ENCODE measurements around the gene DNAJC27.

The DNAJC27 gene

DNA sequence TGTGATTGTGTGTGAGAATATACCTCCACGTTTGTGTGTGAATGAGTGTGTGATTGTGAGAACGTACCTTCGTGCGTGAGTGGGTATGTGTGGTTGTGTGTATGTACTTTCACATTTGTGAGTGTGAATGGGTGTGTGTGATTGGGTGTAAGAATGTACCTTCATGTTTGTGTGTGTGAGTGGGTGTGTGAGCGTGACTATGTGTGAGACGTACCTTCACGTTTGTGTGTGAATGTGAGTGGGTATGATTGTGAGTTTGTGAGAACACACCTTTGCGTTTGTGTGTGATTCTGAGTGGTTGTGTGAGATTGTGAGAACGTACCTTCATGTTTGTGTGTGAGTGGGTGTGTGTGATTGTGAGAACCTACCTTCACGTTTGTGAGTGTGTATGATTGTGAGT lies 45.9 kb downstream of the DNAJC27 start:
- DNase-seq (ENCODE audit: low read depth): no peak

DNA sequence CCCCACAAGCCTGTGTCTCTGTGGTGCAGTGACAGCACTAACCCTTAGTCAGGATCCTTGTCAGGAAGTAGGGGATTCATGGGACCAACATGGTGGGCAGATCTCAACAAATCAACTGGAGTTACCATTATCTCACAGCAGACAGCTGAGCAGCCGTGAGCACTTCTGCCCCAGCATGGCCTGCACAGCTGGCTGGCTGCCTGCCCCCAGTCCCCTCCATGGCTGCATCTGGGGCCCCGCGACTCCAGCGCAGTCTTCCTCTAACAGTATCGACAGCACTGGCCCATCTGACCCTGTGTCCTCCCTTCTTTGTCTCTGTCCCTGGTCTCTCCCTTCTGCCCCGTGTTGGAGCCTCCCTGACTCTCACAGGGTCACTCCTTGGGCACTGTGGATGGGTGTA lies 47.0 kb downstream of the DNAJC27 start:
- DNase-seq (ENCODE audit: low read depth): no peak

DNA sequence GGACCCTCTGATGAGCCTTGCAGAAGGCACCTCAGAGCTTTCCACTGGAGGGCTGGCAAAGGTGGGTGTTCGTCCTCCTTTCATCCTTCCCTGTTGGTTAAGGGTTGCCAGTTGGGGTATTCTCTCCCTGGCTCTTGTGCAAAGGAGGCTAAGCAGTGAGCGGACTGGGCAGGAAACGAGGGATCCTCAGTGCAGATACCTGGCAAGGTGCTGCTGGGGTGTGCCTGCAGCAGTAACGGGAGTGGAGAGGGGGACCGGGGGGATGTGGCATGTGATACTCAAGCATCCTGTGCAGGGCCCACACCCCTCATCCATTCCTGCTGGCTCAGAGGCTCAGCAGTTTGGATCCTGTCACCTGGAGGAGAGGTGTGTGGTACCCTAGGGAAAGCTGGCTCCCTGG lies 47.5 kb downstream of the DNAJC27 start:
- no peak for DNase-seq (ENCODE audit: low read depth)

DNA sequence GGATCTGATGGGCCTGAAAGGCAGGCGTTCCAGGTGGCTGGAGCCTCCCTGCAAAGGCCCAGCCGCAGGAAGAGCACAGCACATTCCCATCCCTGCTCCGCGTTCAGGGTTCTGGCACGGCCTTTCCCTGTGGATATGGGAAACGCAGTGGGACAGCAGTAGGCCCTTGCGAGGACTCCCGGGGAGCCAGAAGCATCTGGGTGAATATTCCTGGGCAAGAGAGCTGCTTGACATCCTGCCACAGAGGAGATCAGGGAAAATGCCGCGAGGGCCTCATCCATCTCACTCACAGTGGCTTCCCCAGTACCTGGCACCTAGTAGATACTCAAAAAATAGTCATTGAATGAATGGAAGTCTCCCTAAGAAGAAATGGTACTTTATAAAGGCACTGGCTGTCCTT lies 48.6 kb downstream of the DNAJC27 start:
- no peak for DNase-seq (ENCODE audit: low read depth)

DNA sequence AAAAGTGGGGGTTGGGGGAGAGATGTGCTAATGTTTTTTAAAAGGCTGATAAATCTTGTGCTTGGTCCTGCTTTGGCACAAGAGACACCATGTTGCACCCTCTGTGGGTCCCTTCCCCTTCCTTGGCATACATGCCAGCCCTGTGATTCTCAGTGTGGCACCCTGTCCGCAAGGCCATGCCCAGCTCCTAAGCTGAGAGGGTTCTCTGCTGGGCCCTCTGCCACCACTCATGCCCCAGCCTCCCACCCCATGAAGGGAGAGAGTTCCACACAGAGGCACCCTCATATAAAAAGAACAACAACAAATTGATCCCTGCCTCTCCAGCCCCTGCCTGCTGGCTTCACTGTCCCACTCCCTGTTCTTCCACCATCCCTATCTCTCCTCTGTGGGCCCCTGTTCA lies 49.2 kb downstream of the DNAJC27 start:
- no peak for DNase-seq (ENCODE audit: low read depth)

DNA sequence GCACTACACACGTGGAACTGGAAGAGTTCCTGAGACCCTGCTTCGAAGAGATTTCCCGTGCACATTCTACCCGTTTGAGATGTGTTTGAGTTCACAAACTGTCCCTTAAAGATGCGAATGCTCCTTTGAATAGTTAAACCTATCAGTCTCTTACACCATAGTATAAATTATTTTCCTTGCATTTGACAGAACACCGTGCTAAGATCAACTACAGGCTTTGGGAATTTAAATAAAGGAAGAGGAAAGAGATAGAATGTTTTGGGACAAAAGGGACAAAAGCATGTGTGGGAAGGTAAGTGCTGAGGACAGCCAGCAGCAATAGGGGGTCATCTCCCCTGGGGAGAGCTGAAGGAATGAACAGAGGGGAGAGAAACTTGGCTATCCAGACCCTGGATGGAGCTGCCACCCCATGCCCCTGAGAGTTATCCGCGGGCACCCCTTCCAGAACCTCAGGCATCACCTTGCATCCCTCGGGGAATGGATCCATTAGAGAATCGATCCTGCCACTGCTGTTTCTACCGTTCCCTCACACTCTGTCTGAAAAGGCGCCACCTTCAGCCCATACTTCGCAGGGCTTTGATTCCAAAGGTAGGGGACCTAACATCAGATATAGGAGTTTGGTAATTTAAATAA lies 50.8 kb downstream of the DNAJC27 start:
- no peak for DNase-seq (ENCODE audit: low read depth)

DNA sequence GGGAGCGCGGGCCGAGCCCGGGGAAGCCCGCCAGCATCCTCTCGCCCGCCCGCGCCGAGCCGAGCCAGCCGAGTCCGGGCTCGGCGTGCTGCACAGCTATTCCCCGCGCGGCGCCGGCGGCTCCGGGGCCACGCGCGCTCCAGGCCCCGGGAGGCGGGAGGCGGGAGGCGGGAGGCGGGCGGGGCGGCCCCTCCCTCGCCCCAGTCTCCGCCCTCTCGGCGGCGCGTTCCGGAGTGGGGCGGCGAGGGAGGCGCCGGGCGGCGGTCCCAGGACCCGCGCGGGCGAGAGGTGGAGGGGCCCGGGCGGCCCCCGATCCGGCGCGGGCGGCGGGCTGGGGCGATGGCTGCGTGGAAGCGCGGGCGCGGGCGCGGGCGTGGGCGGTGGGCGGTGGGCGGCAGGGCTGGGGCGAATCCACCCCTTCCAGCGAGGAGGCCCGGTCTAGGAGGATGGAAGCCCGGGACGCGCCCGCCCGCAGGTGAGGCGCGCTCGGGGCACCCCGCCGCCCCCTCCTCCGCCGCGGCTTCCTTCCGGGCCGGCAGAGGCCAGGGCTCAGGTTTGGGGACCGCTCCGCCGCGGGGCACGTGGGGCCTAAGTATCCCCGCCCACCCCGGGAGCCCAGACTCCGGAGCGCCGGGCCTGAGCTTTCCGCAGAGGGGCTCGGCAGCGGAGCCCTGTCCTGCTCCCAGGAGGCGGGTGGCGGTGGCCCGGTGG lies 51.5 kb downstream of the DNAJC27 start, which contains the start of gene ADCY3:
Gene ADCY3 (minus strand): TSS at position 140 of the 711 bp plus-strand sequence. CDS start 1,250 bp downstream, outside the sequence.
- DNase-seq (ENCODE audit: low read depth): peak; percentile 33

DNA sequence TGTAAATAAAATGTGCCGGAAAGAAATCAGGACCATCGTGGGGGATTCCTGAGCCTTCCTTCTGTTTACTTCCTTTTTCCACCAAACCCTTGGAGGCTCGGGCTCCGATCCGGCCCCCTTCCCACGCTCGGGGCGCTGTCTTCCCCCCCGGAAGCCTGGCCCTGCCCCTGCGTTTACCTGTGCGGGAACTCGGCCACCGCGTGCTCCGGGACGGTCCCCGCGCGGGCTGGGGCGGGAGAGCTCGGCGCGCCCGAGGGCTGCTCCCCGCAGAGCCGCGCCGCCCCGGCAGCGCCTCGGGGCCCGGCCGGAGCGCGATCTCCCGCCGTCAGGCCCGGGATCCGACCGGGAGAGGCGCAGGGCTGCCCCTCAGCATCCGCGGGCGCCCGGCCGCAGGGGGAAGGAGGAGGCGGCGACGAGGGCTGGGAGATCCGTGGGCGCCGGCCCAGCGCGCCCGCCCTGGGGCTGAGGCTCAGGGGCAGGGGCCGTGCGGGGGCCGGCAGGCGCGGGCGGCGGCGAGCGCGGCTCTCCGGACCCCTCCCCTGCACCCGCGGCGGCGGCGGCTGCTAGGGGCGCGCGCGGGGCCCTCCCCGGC lies 52.2 kb downstream of the DNAJC27 start:
- no peak for DNase-seq (ENCODE audit: low read depth)

DNA sequence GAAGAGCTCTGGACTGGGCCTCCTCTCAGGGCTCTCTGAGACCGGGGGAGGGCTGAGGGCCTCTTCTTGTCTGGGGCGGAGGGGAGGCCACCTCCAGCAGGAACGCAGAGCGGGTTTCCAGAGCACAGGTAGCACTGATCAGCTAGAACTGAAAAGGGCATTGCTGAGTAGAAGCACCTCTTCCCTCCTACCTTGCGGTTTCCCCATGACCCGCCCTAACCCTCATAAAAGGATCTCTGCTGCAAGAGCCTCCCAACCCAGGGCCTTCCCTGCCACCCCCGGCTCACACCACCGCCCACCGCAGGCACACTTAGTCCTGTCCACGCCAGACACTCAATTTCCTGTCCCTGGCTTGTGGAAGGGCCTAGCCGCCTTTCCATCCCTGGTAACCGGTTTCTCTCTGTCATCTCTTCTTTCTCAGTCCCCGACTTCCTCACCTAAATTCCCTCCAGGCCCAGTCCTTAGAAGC lies 52.7 kb downstream of the DNAJC27 start:
- peak; percentile 39 for DNase-seq (ENCODE audit: low read depth)

DNA sequence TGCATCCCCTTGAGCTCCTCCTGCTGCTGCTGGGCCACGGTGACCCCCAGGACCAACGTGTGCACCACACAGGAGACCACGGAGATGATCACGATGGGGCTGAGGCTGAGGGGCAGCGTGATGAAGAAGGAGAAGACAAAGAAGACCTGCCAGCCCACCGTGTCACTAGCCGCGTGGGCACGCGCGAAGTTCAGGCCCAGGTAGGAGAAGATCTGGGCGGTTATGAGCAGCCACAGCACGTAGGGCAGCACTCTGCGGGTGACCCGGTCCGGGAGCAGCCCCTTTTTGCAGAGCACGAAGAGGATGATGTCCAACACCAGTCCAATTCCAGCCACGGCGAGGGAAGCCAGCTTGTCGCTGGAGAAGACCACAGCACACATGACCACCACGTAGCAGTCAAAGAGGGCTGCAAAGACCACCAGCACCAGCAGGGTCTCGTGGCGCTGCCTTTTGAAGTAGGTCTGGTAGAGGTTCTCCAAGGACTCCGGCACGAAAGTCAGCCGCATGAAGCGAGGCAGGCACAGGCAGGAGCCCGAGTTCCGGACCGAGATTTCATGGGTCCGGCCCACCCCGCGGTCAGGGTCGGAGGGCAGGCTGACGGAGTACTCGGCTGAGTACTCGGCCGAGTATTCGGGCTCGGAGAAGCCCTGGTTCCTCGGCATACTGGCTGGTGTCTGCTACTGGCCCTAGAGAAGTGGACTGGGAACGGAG lies 53.3 kb downstream of the DNAJC27 start:
- DNase-seq (ENCODE audit: low read depth): no peak

DNA sequence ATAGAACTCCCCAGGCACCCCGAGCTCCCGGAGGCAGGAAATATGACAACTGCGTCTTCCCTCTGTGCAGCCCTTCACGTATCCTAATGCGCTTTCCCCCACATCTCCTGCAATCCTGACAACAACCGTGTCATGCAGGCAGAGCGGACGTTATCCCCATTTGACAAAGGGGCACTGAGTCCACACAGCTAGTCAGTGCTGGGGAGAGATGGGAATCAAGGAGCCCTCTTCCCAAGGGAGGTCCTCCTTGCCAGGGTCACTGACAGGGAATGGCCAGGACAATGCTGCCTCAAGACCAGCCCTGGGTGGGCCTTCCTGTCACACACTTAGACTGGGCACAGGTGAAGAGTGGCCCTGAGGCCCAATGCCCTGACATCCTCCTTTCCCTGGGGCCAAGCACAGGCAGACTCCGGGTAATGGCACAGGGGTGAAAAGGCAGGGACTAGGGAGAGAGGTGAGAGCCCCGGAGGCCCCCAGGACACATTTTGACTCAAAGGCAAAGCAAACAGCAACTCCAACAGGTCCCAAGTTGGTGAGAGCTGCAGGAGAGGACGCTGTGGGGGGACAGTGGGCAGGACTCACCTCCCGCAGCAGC lies 53.9 kb downstream of the DNAJC27 start:
- DNase-seq (ENCODE audit: low read depth): no peak

DNA sequence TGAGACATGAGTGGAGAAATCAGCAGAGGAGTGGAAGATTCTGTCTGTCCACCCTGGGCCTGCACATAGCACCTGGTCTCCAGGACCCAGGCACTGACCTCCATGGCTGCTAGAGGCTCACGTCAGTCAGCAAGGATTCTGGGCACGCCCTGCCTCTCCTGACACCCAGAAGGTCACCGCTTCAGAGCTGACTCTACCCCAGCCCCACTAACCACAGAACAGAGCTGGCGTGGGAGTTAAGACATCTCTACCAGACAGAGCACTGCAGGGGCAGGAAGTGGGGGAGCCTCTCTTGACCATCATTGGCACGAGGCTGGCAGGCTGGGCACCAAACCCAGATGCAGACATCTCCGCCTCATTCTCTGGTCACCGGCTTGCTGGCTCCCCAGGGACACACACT lies 54.7 kb downstream of the DNAJC27 start:
- DNase-seq (ENCODE audit: low read depth): no peak

DNA sequence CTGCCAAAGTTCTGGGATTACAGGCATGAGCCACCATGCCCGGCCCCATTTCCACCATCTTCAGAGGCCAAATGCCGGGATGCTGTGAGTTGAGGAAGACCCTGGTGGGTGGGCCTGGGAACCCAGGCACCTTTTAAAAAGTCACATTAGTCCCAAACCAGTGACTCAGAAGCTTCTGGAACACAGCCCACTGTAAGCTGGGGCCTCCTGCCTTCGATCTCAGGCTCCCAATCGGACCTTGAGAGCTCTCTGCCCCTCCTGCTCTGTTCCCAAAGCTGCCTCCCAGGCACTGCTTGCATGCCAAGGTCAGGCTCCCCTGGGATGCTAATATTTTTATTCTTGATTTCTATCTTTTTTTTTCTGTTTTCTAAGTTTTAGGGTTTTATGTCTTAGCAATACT lies 56.0 kb downstream of the DNAJC27 start:
- no peak for DNase-seq (ENCODE audit: low read depth)

DNA sequence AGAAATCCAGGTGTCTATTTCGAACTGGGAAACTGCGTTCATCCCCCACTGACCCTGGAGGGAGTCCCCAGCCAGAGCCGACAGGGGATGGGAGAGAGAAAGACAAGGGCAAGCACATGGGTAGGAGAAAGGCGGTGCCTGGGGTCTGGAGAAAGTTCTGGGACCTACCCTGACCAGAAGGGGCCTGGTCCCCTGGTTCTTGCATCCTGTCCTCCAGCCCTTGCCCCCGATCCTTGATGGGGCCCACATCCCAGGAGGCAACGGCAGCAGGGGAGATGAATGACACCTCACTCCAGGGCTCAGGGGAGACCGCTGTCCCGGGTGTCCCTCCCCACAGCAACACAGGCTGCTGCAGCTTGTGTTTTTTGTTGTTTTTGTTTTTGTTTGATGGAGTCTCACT lies 56.6 kb downstream of the DNAJC27 start:
- no peak for DNase-seq (ENCODE audit: low read depth)

DNA sequence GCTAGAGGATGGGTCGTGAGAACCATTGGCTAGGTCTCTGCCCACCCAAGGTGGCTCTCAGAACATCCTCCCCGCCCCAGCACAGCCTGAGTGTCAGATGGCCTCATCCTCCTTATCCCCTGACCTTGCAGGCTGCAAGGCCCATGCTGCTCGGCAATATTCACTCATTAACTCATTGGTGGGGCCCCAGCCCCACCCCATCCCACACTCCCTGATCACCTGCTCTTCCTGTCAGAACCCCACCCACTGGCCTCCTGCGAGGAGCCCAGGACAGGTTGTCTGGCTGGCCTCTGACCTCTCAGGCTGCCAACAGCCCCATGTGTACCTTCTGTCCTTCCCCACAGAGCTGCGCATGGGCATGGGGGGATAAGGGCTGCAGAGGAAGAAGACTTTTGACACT lies 57.0 kb downstream of the DNAJC27 start:
- no peak for DNase-seq (ENCODE audit: low read depth)

DNA sequence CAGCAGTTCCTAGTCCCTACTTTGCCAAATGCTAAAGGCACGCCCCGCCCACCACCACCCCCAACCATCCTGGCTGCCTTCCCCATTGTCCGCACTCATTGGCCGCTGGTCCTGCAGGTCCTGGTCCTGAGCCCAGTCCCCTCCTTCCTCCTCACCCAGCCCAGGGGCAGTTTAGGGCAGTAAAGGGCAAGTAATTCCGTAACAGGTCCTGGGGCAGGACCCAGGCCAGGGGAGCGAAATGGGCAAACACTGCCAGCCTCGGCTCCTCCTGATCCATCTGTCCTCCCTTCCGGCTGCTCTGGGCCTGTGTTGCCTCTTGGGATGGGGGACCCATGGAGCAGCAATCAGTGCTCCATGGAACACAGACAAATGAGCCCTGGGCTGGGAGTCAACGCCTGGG lies 57.8 kb downstream of the DNAJC27 start:
- no peak for DNase-seq (ENCODE audit: low read depth)

DNA sequence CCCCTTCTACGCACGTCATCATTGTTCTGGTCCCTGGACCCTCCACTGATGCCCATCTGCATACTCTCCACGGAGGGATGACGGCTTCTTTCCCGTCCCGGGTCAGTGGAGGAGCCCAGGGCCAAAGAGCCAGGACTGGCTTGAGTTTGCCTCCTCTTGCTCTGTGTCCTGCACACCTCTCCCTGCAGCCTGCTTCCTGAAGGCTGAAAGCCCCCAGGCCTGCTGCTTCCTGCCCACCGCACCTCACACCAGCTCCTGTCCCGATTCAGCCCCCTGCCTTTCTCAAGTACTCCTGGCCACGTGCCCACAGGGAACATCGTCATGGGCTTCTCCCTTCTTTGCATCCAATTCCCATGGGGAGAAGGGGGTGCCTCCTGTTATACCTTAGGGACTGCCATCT lies 58.8 kb downstream of the DNAJC27 start:
- no peak for DNase-seq (ENCODE audit: low read depth)

DNA sequence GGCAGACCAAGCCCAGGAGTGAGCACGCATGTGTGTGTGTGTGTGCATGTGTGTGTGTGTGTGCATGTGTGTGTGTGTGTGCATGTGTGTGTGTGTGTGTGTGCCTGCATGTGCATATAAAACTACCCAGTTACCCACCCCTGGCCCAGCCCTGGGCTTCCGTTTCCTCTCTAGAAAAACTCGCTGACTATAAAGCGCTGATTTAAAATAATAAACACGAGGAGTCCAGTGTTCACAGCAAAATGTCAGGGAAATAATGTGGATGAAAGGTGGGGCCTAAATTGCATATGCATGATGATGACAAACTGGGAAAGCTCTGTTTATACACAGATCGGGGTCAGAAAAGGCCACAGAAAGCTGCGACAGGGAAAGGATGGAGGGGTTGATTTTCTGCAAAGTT lies 59.2 kb downstream of the DNAJC27 start:
- DNase-seq (ENCODE audit: low read depth): no peak

DNA sequence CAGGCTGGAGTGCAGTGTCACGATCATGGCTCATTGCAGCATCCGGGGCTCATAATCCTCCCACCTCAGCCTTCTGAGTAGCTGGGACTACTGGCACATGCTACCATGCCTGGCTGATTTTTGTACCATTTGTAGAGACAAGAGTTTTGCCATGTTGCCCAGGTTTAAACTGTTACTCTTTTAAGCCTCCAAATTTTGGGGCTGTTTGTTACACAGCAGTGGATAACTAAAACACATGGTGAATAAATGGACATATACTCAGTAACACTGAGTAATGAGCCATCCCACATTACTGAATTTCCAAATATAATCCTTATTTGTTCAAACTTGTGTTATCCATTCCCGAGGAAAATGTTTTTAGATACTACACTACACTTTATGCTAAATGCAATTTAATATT lies 61.5 kb downstream of the DNAJC27 start:
- no peak for DNase-seq (ENCODE audit: low read depth)

DNA sequence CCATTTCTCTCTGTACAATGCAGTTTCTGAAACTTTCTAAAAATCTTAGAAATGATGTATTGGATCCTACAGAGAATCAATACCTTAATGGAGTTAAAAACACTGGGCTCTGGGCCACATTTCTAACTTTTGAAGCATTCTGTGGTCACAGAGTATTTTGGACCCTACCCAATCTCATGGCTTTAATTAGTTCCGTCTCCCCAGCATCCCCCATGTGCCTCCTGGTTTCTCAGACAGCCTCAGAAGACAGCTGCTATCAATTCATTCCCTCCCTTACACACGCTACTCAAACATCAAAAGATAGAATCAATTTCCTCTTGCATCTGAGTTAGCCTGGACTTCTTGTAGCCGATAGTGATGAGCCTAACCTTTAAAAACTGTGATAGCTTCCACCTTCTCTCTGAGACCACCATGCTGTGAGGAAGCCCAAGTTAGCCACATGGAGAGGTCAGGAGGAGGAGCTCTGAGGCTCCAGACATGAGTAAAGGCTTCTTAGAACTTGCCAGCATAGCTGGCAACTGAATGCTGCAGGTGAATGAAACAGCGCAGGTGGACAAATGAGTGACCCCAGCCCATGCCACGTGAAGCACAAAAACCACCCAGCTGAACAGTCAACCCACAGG lies 62.1 kb downstream of the DNAJC27 start:
- DNase-seq (ENCODE audit: low read depth): no peak

DNA sequence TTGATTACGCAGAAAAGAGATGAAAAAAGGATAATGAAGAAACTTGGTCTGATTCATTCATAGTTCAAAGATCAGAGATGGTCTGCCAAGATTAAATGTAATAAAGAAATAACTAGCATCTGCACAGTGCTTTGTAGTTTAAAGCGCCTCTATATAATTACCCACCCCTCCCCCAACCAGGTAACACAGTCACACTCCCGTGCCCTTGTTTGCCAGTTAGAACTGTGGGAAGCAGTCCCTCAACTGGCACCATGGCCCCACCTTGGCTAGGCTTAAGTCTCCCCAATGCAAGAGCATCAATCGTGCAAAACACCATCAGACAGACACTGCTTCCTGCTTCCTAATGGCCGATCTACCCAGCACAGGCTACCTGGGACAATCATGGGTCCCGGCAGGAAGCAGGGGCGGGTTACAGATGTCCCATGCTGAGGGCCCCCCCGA lies 63.3 kb downstream of the DNAJC27 start:
- DNase-seq (ENCODE audit: low read depth): no peak

DNA sequence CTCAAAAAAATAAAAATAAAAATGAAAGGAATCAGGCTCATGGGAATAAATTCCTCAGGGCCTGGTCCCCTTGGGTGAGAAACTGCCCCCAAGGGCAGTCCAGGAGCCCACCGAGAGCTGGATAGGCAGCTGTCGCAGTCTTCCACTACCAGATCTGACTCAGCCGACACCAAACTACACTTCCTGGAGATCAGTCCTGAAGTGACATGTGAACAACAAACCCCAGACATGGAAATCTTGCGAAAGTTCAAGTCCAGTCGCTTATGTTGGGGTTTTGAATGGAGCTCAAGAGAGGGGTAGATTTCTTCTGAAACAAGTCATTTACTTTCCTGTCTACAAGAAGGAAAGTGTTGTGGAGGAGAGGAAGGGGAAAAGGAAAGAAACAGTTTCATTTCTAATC lies 64.6 kb downstream of the DNAJC27 start:
- no peak for DNase-seq (ENCODE audit: low read depth)

Data from T follicular helper cell (primary cell).